HepG2 (cell line): ENCODE data around the gene MBLAC1. TPM values are rescaled to one million over a fixed set of nuclear protein-coding genes. Genes with fewer than 3 reads are reported as not detected.

Experiments used
- CC2D1A ChIP-seq: sonication (generic); formaldehyde crosslinking; IDR thresholded peaks from 2 replicates; pipeline ENCODE4 v1.8.1; 2023; ENCODE audit warnings: mild to moderate bottlenecking, missing genetic modification reagents
- GATAD1 ChIP-seq: IDR thresholded peaks from 2 replicates; pipeline ENCODE4 v1.6.1; 2016; ENCODE audit warnings: missing genetic modification reagents, missing compliant biosample characterization
- GLI4 ChIP-seq: sonication (generic); formaldehyde crosslinking; IDR thresholded peaks from 2 replicates; pipeline ENCODE4 v1.5.1; 2020; ENCODE audit warnings: missing genetic modification reagents, mild to moderate bottlenecking, moderate library complexity, borderline replicate concordance
- KLF12 ChIP-seq: sonication (generic); formaldehyde crosslinking; IDR thresholded peaks from 2 replicates; pipeline ENCODE4 v1.4.0; 2020; ENCODE audit warnings: missing genetic modification reagents, borderline replicate concordance
- MEF2D ChIP-seq: sonication (generic); formaldehyde crosslinking; IDR thresholded peaks from 2 replicates; pipeline ENCODE4 v1.5.1; 2020; ENCODE audit warnings: mild to moderate bottlenecking, missing genetic modification reagents
- RBAK ChIP-seq: sonication (generic); formaldehyde crosslinking; IDR thresholded peaks from 2 replicates; pipeline ENCODE4 v1.5.1; 2020; ENCODE audit warnings: mild to moderate bottlenecking, missing genetic modification reagents
- SOX13 ChIP-seq, 3 experiments: fragments of 450-650 bp in 1 of 3; sonication (generic) in 1 of 3; formaldehyde crosslinking in 1 of 3; IDR thresholded peaks in 2 of 3; conservative IDR thresholded peaks in 1 of 3; 2 replicates each; pipeline versions ENCODE4 v1.5.0 to v1.6.1; 2016 to 2020; ENCODE audit warnings: antibody characterized with exemption in 1 of 3, mild to moderate bottlenecking in 1 of 3, missing compliant biosample characterization in 1 of 3, missing genetic modification reagents in 1 of 3, moderate library complexity in 1 of 3
- SP1 ChIP-seq, 2 experiments: fragments of 450-650 bp in 1 of 2; sonication (generic) in 1 of 2; formaldehyde crosslinking in 1 of 2; IDR thresholded peaks; 2 replicates each; pipeline versions ENCODE4 v1.4.0 to v1.6.1; 2016 to 2020; ENCODE audit warnings: missing genetic modification reagents in 1 of 2
- WIZ ChIP-seq: sonication (generic); formaldehyde crosslinking; IDR thresholded peaks from 2 replicates; pipeline ENCODE4 v1.5.1; 2020; ENCODE audit warnings: mild to moderate bottlenecking, missing genetic modification reagents
- ZC3H4 ChIP-seq: sonication (generic); formaldehyde crosslinking; IDR thresholded peaks from 2 replicates; pipeline ENCODE4 v1.4.0; 2020; ENCODE audit warnings: missing genetic modification reagents, borderline replicate concordance
- ZNF3 ChIP-seq: IDR thresholded peaks from 2 replicates; pipeline ENCODE4 v1.7.0; 2017; ENCODE audit warnings: inconsistent platforms
- ZNF337 ChIP-seq: sonication (generic); formaldehyde crosslinking; IDR thresholded peaks from 2 replicates; pipeline ENCODE4 v1.5.1; 2020; ENCODE audit warnings: missing genetic modification reagents, low read depth, mild to moderate bottlenecking, borderline replicate concordance
- ZNF431 ChIP-seq: sonication (generic); formaldehyde crosslinking; IDR thresholded peaks from 2 replicates; pipeline ENCODE4 v1.9.0; 2022; ENCODE audit warnings: missing genetic modification reagents, low read depth, mild to moderate bottlenecking, borderline replicate concordance
- ZNF451 ChIP-seq: sonication (generic); formaldehyde crosslinking; IDR thresholded peaks from 2 replicates; pipeline ENCODE4 v1.5.0; 2020; ENCODE audit warnings: mild to moderate bottlenecking, missing genetic modification reagents
- ZNF768 ChIP-seq: sonication (generic); formaldehyde crosslinking; IDR thresholded peaks from 2 replicates; pipeline ENCODE4 v1.4.0; 2020; ENCODE audit warnings: missing genetic modification reagents
- polyA plus RNA-seq, 8 experiments: library from polyadenylated mRNA; depleted of rRNA in 3 of 8; stranded (reverse) in 7 of 8; unstranded in 1 of 8; fragments of >200 nt; fragmentation: Illumina TruSeq in 4 of 8; extraction: Trizol in 4 of 8; gene quantifications; 2 replicates each; pipeline versions ENCODE4 v1.2.1 to v1.2.3, GENCODE V29; 2011 to 2016; ENCODE audit warnings: low read depth in 4 of 8, missing spikeins in 1 of 8, mixed read lengths in 1 of 8; ENCODE audit not compliant: insufficient read depth in 1 of 8
- total RNA-seq, 5 experiments: library from RNA; depleted of rRNA; stranded (reverse); fragments of >200 nt; fragmentation: Illumina TruSeq; extraction: Trizol; gene quantifications; 2 replicates each; pipeline ENCODE4 v1.2.3, GENCODE V29; 2016; ENCODE audit warnings: low read depth in 1 of 5
- TF ChIP-seq, protein P1 (sequence below): sonication (generic); formaldehyde crosslinking; IDR thresholded peaks from 2 replicates; pipeline ENCODE4 v1.5.0; 2020; ENCODE audit warnings: missing genetic modification reagents
- TF ChIP-seq, protein P2 (sequence below): sonication (generic); formaldehyde crosslinking; IDR thresholded peaks from 2 replicates; pipeline ENCODE4 v1.4.0; 2020; ENCODE audit warnings: missing genetic modification reagents; ENCODE audit errors: not compliant biosample characterization
- TF ChIP-seq, protein P3 (sequence below): sonication (generic); formaldehyde crosslinking; IDR thresholded peaks from 2 replicates; pipeline ENCODE4 v1.4.0; 2020; ENCODE audit warnings: mild to moderate bottlenecking, low read depth, missing genetic modification reagents
- TF ChIP-seq, protein P4 (sequence below): sonication (generic); formaldehyde crosslinking; IDR thresholded peaks from 2 replicates; pipeline ENCODE4 v1.5.1; 2020; ENCODE audit warnings: missing genetic modification reagents, mild to moderate bottlenecking, borderline replicate concordance
- TF ChIP-seq, protein P5 (sequence below): sonication (generic); formaldehyde crosslinking; IDR thresholded peaks from 2 replicates; pipeline ENCODE4 v1.4.0; 2020; ENCODE audit warnings: low read depth, mild to moderate bottlenecking, missing genetic modification reagents
- TF ChIP-seq, protein P6 (sequence below): sonication (generic); formaldehyde crosslinking; IDR thresholded peaks from 2 replicates; pipeline ENCODE4 v1.4.0; 2020; ENCODE audit warnings: missing genetic modification reagents

MBLAC1 gene
- total and polyA plus RNA-seq, 2 of the 13 experiments (the other 11 are each of a cell fraction or from before 2014, with no cell fraction given), result 0.79 to 2.1 TPM

DNA sequence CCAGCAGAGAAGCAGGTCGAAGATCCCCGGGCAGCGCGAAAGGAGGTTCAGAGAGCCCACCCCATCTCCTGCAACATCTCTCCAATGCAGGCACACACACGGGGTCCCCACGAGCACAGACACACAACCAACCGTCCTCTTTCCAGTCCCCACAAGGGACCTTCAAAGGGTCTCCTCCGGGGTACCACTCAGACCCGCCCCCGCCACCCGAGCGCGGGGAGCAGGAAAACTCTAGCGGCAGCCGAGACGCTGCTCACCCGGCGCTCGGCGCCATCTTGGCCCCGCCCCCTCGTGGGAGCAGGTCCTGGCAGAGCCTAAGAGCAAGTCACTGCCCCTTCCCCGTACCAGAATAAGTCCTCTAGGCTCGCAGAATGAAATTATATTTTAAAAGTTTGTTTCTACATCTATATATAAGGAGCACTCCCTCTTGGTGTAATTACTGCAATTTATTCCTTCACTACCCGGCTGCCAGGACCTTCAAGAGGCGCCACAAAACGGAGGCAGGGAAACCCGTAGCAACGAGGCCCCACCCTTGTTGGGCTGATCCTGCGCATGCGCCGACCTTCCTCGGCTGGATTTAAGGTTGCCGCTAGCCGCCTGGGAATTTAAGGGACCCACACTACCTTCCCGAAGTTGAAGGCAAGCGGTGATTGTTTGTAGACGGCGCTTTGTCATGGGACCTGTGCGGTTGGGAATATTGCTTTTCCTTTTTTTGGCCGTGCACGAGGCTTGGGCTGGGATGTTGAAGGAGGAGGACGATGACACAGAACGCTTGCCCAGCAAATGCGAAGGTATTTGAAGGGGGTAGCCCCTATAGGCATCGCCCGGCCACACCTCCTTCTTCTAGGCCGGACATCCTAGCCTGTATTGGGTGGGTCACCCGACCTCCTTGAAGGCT, 7.4 kb upstream of the MBLAC1 start, which contains the start of the genes CNPY4 and TAF6 (continued):
- TF ChIP-seq SOX13 (IDR thresholded peaks at IDR 0.05), result no peak
- no peak for TF ChIP-seq SOX13 (CRISPR knock-in tag; conservative IDR thresholded peaks at IDR 0.05 in 1 of 2, IDR thresholded peaks at IDR 0.05 in 1 of 2)
- TF ChIP-seq GLI4 (CRISPR knock-in tag), result no peak; the same call in 1 of the 2 replicates
- TF ChIP-seq ZNF431 (CRISPR knock-in tag), result no peak
- TF ChIP-seq, protein P1, sequence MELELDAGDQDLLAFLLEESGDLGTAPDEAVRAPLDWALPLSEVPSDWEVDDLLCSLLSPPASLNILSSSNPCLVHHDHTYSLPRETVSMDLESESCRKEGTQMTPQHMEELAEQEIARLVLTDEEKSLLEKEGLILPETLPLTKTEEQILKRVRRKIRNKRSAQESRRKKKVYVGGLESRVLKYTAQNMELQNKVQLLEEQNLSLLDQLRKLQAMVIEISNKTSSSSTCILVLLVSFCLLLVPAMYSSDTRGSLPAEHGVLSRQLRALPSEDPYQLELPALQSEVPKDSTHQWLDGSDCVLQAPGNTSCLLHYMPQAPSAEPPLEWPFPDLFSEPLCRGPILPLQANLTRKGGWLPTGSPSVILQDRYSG (CRISPR knock-in tag), result peak; percentile 72
- TF ChIP-seq SP1 (IDR thresholded peaks at IDR 0.05), result no peak
- peak; percentile 90 for TF ChIP-seq SP1 (CRISPR knock-in tag; IDR thresholded peaks at IDR 0.05)
- TF ChIP-seq ZC3H4 (CRISPR knock-in tag), result no peak
- no peak for TF ChIP-seq ZNF3 (CRISPR knock-in tag)
- TF ChIP-seq, protein P2, sequence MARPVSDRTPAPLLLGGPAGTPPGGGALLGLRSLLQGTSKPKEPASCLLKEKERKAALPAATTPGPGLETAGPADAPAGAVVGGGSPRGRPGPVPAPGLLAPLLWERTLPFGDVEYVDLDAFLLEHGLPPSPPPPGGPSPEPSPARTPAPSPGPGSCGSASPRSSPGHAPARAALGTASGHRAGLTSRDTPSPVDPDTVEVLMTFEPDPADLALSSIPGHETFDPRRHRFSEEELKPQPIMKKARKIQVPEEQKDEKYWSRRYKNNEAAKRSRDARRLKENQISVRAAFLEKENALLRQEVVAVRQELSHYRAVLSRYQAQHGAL (CRISPR knock-in tag), result no peak
- TF ChIP-seq, protein P3, sequence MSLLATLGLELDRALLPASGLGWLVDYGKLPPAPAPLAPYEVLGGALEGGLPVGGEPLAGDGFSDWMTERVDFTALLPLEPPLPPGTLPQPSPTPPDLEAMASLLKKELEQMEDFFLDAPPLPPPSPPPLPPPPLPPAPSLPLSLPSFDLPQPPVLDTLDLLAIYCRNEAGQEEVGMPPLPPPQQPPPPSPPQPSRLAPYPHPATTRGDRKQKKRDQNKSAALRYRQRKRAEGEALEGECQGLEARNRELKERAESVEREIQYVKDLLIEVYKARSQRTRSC (CRISPR knock-in tag), result no peak
- TF ChIP-seq WIZ (CRISPR knock-in tag), result no peak
- TF ChIP-seq, protein P4, sequence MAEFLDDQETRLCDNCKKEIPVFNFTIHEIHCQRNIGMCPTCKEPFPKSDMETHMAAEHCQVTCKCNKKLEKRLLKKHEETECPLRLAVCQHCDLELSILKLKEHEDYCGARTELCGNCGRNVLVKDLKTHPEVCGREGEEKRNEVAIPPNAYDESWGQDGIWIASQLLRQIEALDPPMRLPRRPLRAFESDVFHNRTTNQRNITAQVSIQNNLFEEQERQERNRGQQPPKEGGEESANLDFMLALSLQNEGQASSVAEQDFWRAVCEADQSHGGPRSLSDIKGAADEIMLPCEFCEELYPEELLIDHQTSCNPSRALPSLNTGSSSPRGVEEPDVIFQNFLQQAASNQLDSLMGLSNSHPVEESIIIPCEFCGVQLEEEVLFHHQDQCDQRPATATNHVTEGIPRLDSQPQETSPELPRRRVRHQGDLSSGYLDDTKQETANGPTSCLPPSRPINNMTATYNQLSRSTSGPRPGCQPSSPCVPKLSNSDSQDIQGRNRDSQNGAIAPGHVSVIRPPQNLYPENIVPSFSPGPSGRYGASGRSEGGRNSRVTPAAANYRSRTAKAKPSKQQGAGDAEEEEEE (CRISPR knock-in tag), result no peak
- no peak for TF ChIP-seq MEF2D (CRISPR knock-in tag)
- TF ChIP-seq, protein P5, sequence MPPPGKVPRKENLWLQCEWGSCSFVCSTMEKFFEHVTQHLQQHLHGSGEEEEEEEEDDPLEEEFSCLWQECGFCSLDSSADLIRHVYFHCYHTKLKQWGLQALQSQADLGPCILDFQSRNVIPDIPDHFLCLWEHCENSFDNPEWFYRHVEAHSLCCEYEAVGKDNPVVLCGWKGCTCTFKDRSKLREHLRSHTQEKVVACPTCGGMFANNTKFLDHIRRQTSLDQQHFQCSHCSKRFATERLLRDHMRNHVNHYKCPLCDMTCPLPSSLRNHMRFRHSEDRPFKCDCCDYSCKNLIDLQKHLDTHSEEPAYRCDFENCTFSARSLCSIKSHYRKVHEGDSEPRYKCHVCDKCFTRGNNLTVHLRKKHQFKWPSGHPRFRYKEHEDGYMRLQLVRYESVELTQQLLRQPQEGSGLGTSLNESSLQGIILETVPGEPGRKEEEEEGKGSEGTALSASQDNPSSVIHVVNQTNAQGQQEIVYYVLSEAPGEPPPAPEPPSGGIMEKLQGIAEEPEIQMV (CRISPR knock-in tag), result no peak
- TF ChIP-seq CC2D1A (CRISPR knock-in tag), result no peak
- peak; percentile 48; the same call in 1 of the 2 replicates for TF ChIP-seq ZNF768
- TF ChIP-seq, protein P6, sequence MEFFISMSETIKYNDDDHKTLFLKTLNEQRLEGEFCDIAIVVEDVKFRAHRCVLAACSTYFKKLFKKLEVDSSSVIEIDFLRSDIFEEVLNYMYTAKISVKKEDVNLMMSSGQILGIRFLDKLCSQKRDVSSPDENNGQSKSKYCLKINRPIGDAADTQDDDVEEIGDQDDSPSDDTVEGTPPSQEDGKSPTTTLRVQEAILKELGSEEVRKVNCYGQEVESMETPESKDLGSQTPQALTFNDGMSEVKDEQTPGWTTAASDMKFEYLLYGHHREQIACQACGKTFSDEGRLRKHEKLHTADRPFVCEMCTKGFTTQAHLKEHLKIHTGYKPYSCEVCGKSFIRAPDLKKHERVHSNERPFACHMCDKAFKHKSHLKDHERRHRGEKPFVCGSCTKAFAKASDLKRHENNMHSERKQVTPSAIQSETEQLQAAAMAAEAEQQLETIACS, result no peak
- peak; percentile 85 for TF ChIP-seq GATAD1 (CRISPR knock-in tag)
- peak; percentile 90 for TF ChIP-seq KLF12 (CRISPR knock-in tag)
- TF ChIP-seq ZNF451 (CRISPR knock-in tag), result no peak
- TF ChIP-seq ZNF337, result no peak
- no peak for TF ChIP-seq RBAK
